GM23338 (cell line): ENCODE measurements around the gene RAMACL. TPM values are rescaled to one million over a fixed set of nuclear protein-coding genes. Genes with fewer than 3 reads are reported as not detected.

ENCODE experiments used
- ATAC-seq: fragments of 200-7000 bp; cut with Tn5 transposase; 3 replicates; pipeline ENCODE4 v1.9.1; 2020
- DNase-seq: peaks from one replicate; pipeline ENCODE4 v3.0.0-alpha.2; 2015; ENCODE audit warnings: low spot score
- H2AFZ ChIP-seq: fragments of 200-600 bp; sonication (generic); 2 replicates; pipeline ENCODE4 v1.8.0; 2016; ENCODE audit warnings: antibody characterized with exemption, mild to moderate bottlenecking, moderate library complexity
- H3F3A ChIP-seq: fragments of 200-600 bp; sonication (generic); replicated peaks from 2 replicates; pipeline ENCODE4 v1.8.0; 2017; ENCODE audit warnings: antibody characterized with exemption, mixed run types, low read depth
- H3K27ac ChIP-seq: fragments of 200-600 bp; sonication (generic); 2 replicates; pipeline ENCODE4 v1.6.1; 2016; ENCODE audit warnings: low read depth
- H3K27me3 ChIP-seq: fragments of 200-600 bp; sonication (generic); 2 replicates; pipeline ENCODE4 v1.8.0; 2016; ENCODE audit warnings: mild to moderate bottlenecking, mixed run types, moderate library complexity; ENCODE audit not compliant: insufficient read depth
- H3K36me3 ChIP-seq: fragments of 200-600 bp; sonication (generic); 2 replicates; pipeline ENCODE4 v1.8.0; 2016; ENCODE audit warnings: mild to moderate bottlenecking; ENCODE audit not compliant: insufficient read depth
- H3K4me1 ChIP-seq: fragments of 200-600 bp; sonication (generic); 2 replicates; pipeline ENCODE4 v1.8.0; 2016; ENCODE audit warnings: mild to moderate bottlenecking, moderate library complexity; ENCODE audit not compliant: insufficient read depth
- H3K4me2 ChIP-seq: fragments of 200-600 bp; sonication (generic); 2 replicates; pipeline ENCODE4 v1.7.1; 2017; ENCODE audit warnings: mixed run types
- H3K4me3 ChIP-seq: fragments of 200-600 bp; sonication (generic); 2 replicates; pipeline ENCODE4 v1.6.1; 2016; ENCODE audit warnings: mixed run types
- H3K79me2 ChIP-seq: fragments of 200-600 bp; sonication (generic); replicated peaks from 2 replicates; pipeline ENCODE4 v1.8.0; 2017; ENCODE audit warnings: mild to moderate bottlenecking; ENCODE audit not compliant: insufficient read depth
- H3K9me2 ChIP-seq: fragments of 200-600 bp; sonication (generic); 2 replicates; pipeline ENCODE4 v1.8.0; 2017; ENCODE audit not compliant: insufficient read depth
- H4K20me1 ChIP-seq: fragments of 200-600 bp; sonication (generic); replicated peaks from 2 replicates; pipeline ENCODE4 v1.8.0; 2017; ENCODE audit warnings: mild to moderate bottlenecking; ENCODE audit not compliant: insufficient read depth
- H3K27ac Mint-ChIP-seq: 2 replicates; pipeline ENCODE4 v1.8.0; 2020; ENCODE audit warnings: inconsistent platforms, mild to moderate bottlenecking, moderate library complexity, mixed read lengths
- H3K27me3 Mint-ChIP-seq: 3 replicates; pipeline ENCODE4 v1.8.0; 2022; ENCODE audit warnings: low read depth, mild to moderate bottlenecking, moderate library complexity, mixed read lengths, inconsistent platforms; ENCODE audit not compliant: insufficient read depth, poor library complexity
- H3K36me3 Mint-ChIP-seq: 3 replicates; pipeline ENCODE4 v1.8.0; 2021; ENCODE audit warnings: low read depth, mild to moderate bottlenecking, inconsistent platforms, moderate library complexity, mixed read lengths
- H3K4me1 Mint-ChIP-seq: 3 replicates; pipeline ENCODE4 v1.8.0; 2020; ENCODE audit warnings: mild to moderate bottlenecking, inconsistent platforms, mixed read lengths
- H3K4me3 Mint-ChIP-seq: 3 replicates; pipeline ENCODE4 v1.8.0; 2021; ENCODE audit warnings: moderate library complexity, mild to moderate bottlenecking, inconsistent platforms, mixed read lengths
- H3K9me3 Mint-ChIP-seq: 3 replicates; pipeline ENCODE4 v1.8.0; 2020; ENCODE audit warnings: moderate library complexity, mild to moderate bottlenecking, inconsistent platforms, mixed read lengths
- CREB1 ChIP-seq: fragments of 250-450 bp; sonication (Bioruptor Pico); IDR thresholded peaks from 2 replicates; pipeline ENCODE4 v1.5.0; 2020; ENCODE audit warnings: low read depth, mild to moderate bottlenecking, moderate library complexity
- CTCF ChIP-seq, 2 experiments: fragments of 200-600 bp in 1 of 2; sonication (generic) in 1 of 2; conservative IDR thresholded peaks; 2 replicates each; pipeline versions ENCODE4 v1.5.1 to v1.6.1; 2016 to 2017; ENCODE audit warnings: antibody characterized with exemption in 2 of 2, low read depth in 2 of 2, mild to moderate bottlenecking in 2 of 2, moderate library complexity in 1 of 2
- ETS1 ChIP-seq: IDR thresholded peaks from 2 replicates; pipeline ENCODE4 v1.6.1; 2016; ENCODE audit warnings: antibody characterized with exemption
- EZH2 ChIP-seq: fragments of 200-600 bp; sonication (generic); IDR thresholded peaks from one replicate; pipeline ENCODE4 v1.8.0; 2017; ENCODE audit warnings: antibody characterized with exemption, mild to moderate bottlenecking, low read depth; ENCODE audit not compliant: unreplicated experiment
- EZH2phosphoT487 ChIP-seq: fragments of 200-600 bp; sonication (generic); IDR thresholded peaks from one replicate; pipeline ENCODE4 v1.8.1; 2018; ENCODE audit warnings: antibody characterized with exemption; ENCODE audit not compliant: unreplicated experiment
- JUNB ChIP-seq: IDR thresholded peaks from one replicate; pipeline ENCODE4 v1.6.1; 2016; ENCODE audit warnings: antibody characterized with exemption; ENCODE audit not compliant: unreplicated experiment
- NANOG ChIP-seq: IDR thresholded peaks from 2 replicates; pipeline ENCODE4 v1.6.1; 2016; ENCODE audit warnings: antibody characterized with exemption, borderline replicate concordance
- POLR2AphosphoS5 ChIP-seq: IDR thresholded peaks from 2 replicates; pipeline ENCODE4 v1.6.1; 2016; ENCODE audit warnings: antibody characterized with exemption, low read depth
- REST ChIP-seq: IDR thresholded peaks from one replicate; pipeline ENCODE4 v1.6.1; 2018; ENCODE audit warnings: antibody characterized with exemption; ENCODE audit not compliant: unreplicated experiment
- STAT1 ChIP-seq: IDR thresholded peaks from one replicate; pipeline ENCODE4 v1.6.1; 2016; ENCODE audit warnings: antibody characterized with exemption; ENCODE audit not compliant: unreplicated experiment
- ZNF114 ChIP-seq: fragments of 250-450 bp; sonication (Bioruptor Pico); IDR thresholded peaks from 2 replicates; pipeline ENCODE4 v1.5.0; 2020; ENCODE audit warnings: mild to moderate bottlenecking, moderate library complexity
- ZNF331 ChIP-seq: fragments of 250-450 bp; sonication (Bioruptor Pico); IDR thresholded peaks from 2 replicates; pipeline ENCODE4 v1.5.0; 2020; ENCODE audit warnings: low read depth, mild to moderate bottlenecking, moderate library complexity
- ZNF462 ChIP-seq: fragments of 250-450 bp; sonication (Bioruptor Pico); IDR thresholded peaks from 2 replicates; pipeline ENCODE4 v1.5.0; 2020; ENCODE audit warnings: mild to moderate bottlenecking, moderate library complexity
- polyA plus RNA-seq: library from polyadenylated mRNA; unstranded; fragments of >200 nt; fragmentation: Nextera tagmentation; extraction: Ambion mirVana; gene quantifications from 2 replicates; pipeline ENCODE4 v1.2.1, GENCODE V29; 2016
- total RNA-seq: library from RNA; depleted of rRNA; stranded (reverse); fragments of >200 nt; shearing (Covaris generic); gene quantifications from 2 replicates; pipeline ENCODE4 v1.2.3, GENCODE V29; 2014

The RAMACL gene
- total and polyA plus RNA-seq, 2 experiments from 2014 or later, result 0.61 to 4.0 TPM

GRCh38 chr6:166595061-166595780, 8.7 kb upstream of the RAMACL start:
- no peak overlapping the region for H2AFZ ChIP-seq
- no peak overlapping the region for H3K4me3 Mint-ChIP-seq
- peaks cover 75% of the 10 kb centered on the region for H3K79me2 ChIP-seq
- TF ChIP-seq EZH2phosphoT487 (no peak), REST (no peak), STAT1 (no peak), CTCF (conservative IDR thresholded peaks at IDR 0.05; ENCODE audit: low read depth in 2 of 2) (no peak), CREB1 (no peak), NANOG (no peak), POLR2AphosphoS5 (no peak), JUNB (no peak), ZNF462 (CRISPR knock-in tag) (no peak), ETS1 (no peak), EZH2 (no peak), ZNF114 (no peak), ZNF331 (CRISPR knock-in tag) (no peak)
- H3K4me2 ChIP-seq, result no peak overlapping the region
- DNase-seq (no peak), ATAC-seq (no peak)
- no peaks in the 10 kb centered on the region for H3K27me3 ChIP-seq
- no peaks in the 10 kb centered on the region for H3K9me2 ChIP-seq
- H3K27ac ChIP-seq, result no peak overlapping the region
- no peak overlapping the region for H3K27ac Mint-ChIP-seq
- H4K20me1 ChIP-seq, result peaks cover 31% of the 10 kb centered on the region
- H3K4me1 ChIP-seq, result peaks cover 9% of the 10 kb centered on the region
- H3K27me3 Mint-ChIP-seq, result peaks cover 6% of the 10 kb centered on the region
- no peaks in the 10 kb centered on the region for H3F3A ChIP-seq
- no peaks in the 10 kb centered on the region; the same call in 2 of the 3 replicates for H3K9me3 Mint-ChIP-seq
- peaks cover 48% of the 10 kb centered on the region for H3K4me1 Mint-ChIP-seq
- H3K4me3 ChIP-seq, result no peak overlapping the region
- no peaks in the 10 kb centered on the region for H3K36me3 ChIP-seq
- peaks cover 3% of the 10 kb centered on the region; the same call in 2 of the 3 replicates for H3K36me3 Mint-ChIP-seq
